HEK293 (cell line): ENCODE measurements around the gene PRR33.

ENCODE experiments used
- CTCF ChIA-PET: fragments of 350-600 bp; formaldehyde crosslinking; extraction: SDS; loops from one replicate; lab custom pipeline; 2021; ENCODE audit warnings: antibody characterized with exemption; lab: Yijun Ruan, JAX
- POLR2A ChIA-PET: fragments of 300-600 bp; formaldehyde crosslinking; extraction: SDS; loops from one replicate; lab custom pipeline; 2020; ENCODE audit warnings: antibody characterized with exemption, inconsistent platforms; lab: Yijun Ruan, JAX
- H3K27ac ChIP-seq: fragments of 200-500 bp; sonication (Bioruptor generic); 2 replicates; pipeline ENCODE4 v1.5.1; 2014; ENCODE audit warnings: low read depth, low read length, control low read depth, inconsistent platforms; ENCODE audit errors: extremely low read depth
- H3K36me3 ChIP-seq, 2 experiments: fragments of 200-500 bp in 1 of 2; sonication (Bioruptor generic) in 1 of 2; 1 replicate in 1 of 2; 2 replicates in 1 of 2; pipeline ENCODE4 v1.5.1; 2014 to 2017; ENCODE audit warnings: inconsistent platforms in 2 of 2, low read length in 2 of 2; ENCODE audit not compliant: control insufficient read depth in 2 of 2, insufficient read depth in 1 of 2
- H3K4me1 ChIP-seq: fragments of 200-500 bp; sonication (Bioruptor generic); 2 replicates; pipeline ENCODE4 v1.5.1; 2014; ENCODE audit warnings: mild to moderate bottlenecking, low read length, inconsistent platforms; ENCODE audit not compliant: control insufficient read depth, insufficient read depth
- H3K4me3 ChIP-seq: 2 replicates; pipeline ENCODE4 v1.5.1; 2011; ENCODE audit warnings: low read depth, mild to moderate bottlenecking, control low read depth, low read length, moderate library complexity
- H3K9me3 ChIP-seq: fragments of 200-500 bp; sonication (Bioruptor generic); 2 replicates; pipeline ENCODE4 v1.5.1; 2014; ENCODE audit warnings: low read depth, low read length, inconsistent platforms; ENCODE audit not compliant: control insufficient read depth, insufficient read depth
- GLI4 ChIP-seq: fragments of 450-650 bp; formaldehyde crosslinking; IDR thresholded peaks from 2 replicates; pipeline ENCODE4 v1.5.1; 2016; ENCODE audit warnings: missing biosample characterization, missing genetic modification characterization
- HOXA7 ChIP-seq: sonication (generic); formaldehyde crosslinking; IDR thresholded peaks from 2 replicates; pipeline ENCODE4 v1.8.1; 2022; ENCODE audit warnings: missing genetic modification reagents, borderline replicate concordance
- KLF7 ChIP-seq: fragments of 450-650 bp; formaldehyde crosslinking; IDR thresholded peaks from 2 replicates; pipeline ENCODE4 v1.5.1; 2016; ENCODE audit warnings: missing biosample characterization, missing genetic modification characterization, borderline replicate concordance
- MYNN ChIP-seq: fragments of 450-650 bp; formaldehyde crosslinking; IDR thresholded peaks from 2 replicates; pipeline ENCODE4 v1.5.1; 2016; ENCODE audit warnings: missing biosample characterization, missing genetic modification characterization, borderline replicate concordance
- OSR2 ChIP-seq: fragments of 450-650 bp; formaldehyde crosslinking; IDR thresholded peaks from 2 replicates; pipeline ENCODE4 v1.5.1; 2016; ENCODE audit warnings: missing biosample characterization, missing genetic modification characterization
- REPIN1 ChIP-seq: fragments of 450-650 bp; formaldehyde crosslinking; IDR thresholded peaks from 2 replicates; pipeline ENCODE4 v1.5.1; 2017; ENCODE audit warnings: missing biosample characterization, missing genetic modification characterization, low read depth
- SCRT1 ChIP-seq: fragments of 450-650 bp; formaldehyde crosslinking; IDR thresholded peaks from 2 replicates; pipeline ENCODE4 v1.5.1; 2016; ENCODE audit warnings: missing biosample characterization, missing genetic modification characterization, borderline replicate concordance
- ZNF157 ChIP-seq: fragments of 450-650 bp; formaldehyde crosslinking; IDR thresholded peaks from 2 replicates; pipeline ENCODE4 v1.5.1; 2016; ENCODE audit warnings: missing biosample characterization, missing genetic modification characterization
- ZNF18 ChIP-seq: fragments of 450-650 bp; formaldehyde crosslinking; IDR thresholded peaks from 2 replicates; pipeline ENCODE4 v1.5.1; 2016; ENCODE audit warnings: missing biosample characterization, missing genetic modification characterization
- ZNF394 ChIP-seq: fragments of 450-650 bp; formaldehyde crosslinking; IDR thresholded peaks from 2 replicates; pipeline ENCODE4 v1.5.1; 2016; ENCODE audit warnings: missing biosample characterization, missing genetic modification characterization, mild to moderate bottlenecking, moderate library complexity, borderline replicate concordance
- ZNF529 ChIP-seq: fragments of 450-650 bp; formaldehyde crosslinking; IDR thresholded peaks from 2 replicates; pipeline ENCODE4 v1.5.1; 2017; ENCODE audit warnings: missing genetic modification characterization, missing biosample characterization; ENCODE audit not compliant: insufficient replicate concordance
- ZNF571 ChIP-seq: fragments of 450-650 bp; formaldehyde crosslinking; IDR thresholded peaks from 2 replicates; pipeline ENCODE4 v1.5.0; 2017; ENCODE audit warnings: missing biosample characterization, missing genetic modification characterization
- ZNF596 ChIP-seq: fragments of 450-650 bp; IDR thresholded peaks from 2 replicates; pipeline ENCODE4 v1.5.0; 2018; ENCODE audit warnings: missing biosample characterization, mild to moderate bottlenecking, missing genetic modification characterization, moderate library complexity
- ZNF626 ChIP-seq: fragments of 450-650 bp; sonication (Bioruptor Pico); formaldehyde crosslinking; IDR thresholded peaks from 2 replicates; pipeline ENCODE4 v1.5.1; 2018; ENCODE audit warnings: missing biosample characterization, missing genetic modification characterization, inconsistent platforms
- ZNF629 ChIP-seq: fragments of 450-650 bp; formaldehyde crosslinking; IDR thresholded peaks from 2 replicates; pipeline ENCODE4 v1.5.1; 2017; ENCODE audit warnings: missing biosample characterization, missing genetic modification characterization
- ZNF654 ChIP-seq: fragments of 450-650 bp; formaldehyde crosslinking; IDR thresholded peaks from 2 replicates; pipeline ENCODE4 v1.5.1; 2016; ENCODE audit warnings: low read depth, missing biosample characterization, missing genetic modification characterization
- ZNF692 ChIP-seq: fragments of 450-650 bp; formaldehyde crosslinking; IDR thresholded peaks from 2 replicates; pipeline ENCODE4 v1.5.1; 2016; ENCODE audit warnings: missing biosample characterization, missing genetic modification characterization
- TF ChIP-seq, protein P1 (sequence below): fragments of 450-650 bp; formaldehyde crosslinking; IDR thresholded peaks from 2 replicates; pipeline ENCODE4 v1.5.1; 2016; ENCODE audit warnings: missing biosample characterization, missing genetic modification characterization
- TF ChIP-seq, protein P2 (sequence below): fragments of 450-650 bp; formaldehyde crosslinking; IDR thresholded peaks from 2 replicates; pipeline ENCODE4 v1.5.1; 2016; ENCODE audit warnings: missing biosample characterization, missing genetic modification characterization, borderline replicate concordance

Gene PRR33

GRCh38 chr11:1854132-1854948 lies 37.4 kb downstream of the PRR33 start:
- no peak overlapping the region for H3K27ac ChIP-seq

DNA sequence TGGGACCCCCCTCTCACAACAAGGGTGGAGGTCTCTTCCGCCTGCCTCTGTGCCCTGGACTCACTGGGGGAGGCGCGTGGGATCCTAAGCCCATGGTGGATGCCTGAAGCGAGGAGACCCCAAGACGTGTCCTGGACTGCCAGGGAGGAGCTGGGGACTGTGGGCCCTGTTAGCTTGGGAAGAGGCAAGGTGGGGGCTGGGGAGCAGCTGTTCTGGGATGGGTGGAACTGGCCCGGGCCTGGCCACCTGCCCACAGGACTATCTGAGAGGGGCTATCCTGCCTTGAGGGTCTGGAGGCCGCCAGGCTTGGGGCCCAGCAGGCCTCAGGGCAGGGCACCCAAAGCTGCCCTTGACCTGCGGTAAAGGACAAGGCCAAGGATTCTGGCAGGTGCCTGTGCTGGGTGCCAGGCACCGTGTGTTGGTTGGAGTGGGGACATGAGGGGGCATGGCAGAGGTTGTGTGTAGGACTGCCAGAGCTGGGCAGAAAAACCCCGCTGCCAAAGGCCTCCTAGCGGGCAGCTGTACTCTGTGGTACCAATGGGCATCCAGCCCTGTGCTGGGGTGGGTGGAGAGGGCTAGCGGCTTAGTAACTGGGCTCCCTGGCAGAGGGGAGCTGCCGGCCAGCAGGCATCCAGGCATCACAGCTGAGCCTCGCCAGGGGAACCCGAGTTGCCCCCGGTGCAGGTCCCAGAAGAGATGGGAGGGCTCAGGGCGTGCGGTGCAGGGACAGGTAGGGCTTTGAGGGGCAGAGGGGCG lies 38.1 kb downstream of the PRR33 start:
- TF ChIP-seq, protein P1, sequence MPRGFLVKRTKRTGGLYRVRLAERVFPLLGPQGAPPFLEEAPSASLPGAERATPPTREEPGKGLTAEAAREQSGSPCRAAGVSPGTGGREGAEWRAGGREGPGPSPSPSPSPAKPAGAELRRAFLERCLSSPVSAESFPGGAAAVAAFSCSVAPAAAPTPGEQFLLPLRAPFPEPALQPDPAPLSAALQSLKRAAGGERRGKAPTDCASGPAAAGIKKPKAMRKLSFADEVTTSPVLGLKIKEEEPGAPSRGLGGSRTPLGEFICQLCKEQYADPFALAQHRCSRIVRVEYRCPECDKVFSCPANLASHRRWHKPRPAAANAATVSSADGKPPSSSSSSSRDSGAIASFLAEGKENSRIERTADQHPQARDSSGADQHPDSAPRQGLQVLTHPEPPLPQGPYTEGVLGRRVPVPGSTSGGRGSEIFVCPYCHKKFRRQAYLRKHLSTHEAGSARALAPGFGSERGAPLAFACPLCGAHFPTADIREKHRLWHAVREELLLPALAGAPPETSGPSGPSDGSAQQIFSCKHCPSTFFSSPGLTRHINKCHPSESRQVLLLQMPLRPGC (tag by site-specific recombination) = no peak
- TF ChIP-seq ZNF654 (tag by site-specific recombination) (no peak), ZNF157 (no peak), GLI4 (no peak), REPIN1 (tag by site-specific recombination) (no peak), ZNF596 (tag by site-specific recombination) (no peak), SCRT1 (tag by site-specific recombination) (no peak), ZNF629 (tag by site-specific recombination) (no peak), ZNF529 (tag by site-specific recombination) (no peak), ZNF692 (tag by site-specific recombination) (no peak), ZNF626 (no peak), ZNF571 (tag by site-specific recombination) (no peak), OSR2 (tag by site-specific recombination) (no peak), MYNN (tag by site-specific recombination) (no peak), KLF7 (tag by site-specific recombination) (no peak), HOXA7 (CRISPR knock-in tag) (no peak)
- TF ChIP-seq, protein P2, sequence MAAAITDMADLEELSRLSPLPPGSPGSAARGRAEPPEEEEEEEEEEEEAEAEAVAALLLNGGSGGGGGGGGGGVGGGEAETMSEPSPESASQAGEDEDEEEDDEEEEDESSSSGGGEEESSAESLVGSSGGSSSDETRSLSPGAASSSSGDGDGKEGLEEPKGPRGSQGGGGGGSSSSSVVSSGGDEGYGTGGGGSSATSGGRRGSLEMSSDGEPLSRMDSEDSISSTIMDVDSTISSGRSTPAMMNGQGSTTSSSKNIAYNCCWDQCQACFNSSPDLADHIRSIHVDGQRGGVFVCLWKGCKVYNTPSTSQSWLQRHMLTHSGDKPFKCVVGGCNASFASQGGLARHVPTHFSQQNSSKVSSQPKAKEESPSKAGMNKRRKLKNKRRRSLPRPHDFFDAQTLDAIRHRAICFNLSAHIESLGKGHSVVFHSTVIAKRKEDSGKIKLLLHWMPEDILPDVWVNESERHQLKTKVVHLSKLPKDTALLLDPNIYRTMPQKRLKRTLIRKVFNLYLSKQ (tag by site-specific recombination) = no peak
- TF ChIP-seq, all 188 proteins: peak for 0
- CTCF ChIA-PET = interaction anchor here (0.5 to 0.6 kb wide), 3 partner anchors 201 to 298 kb away, joined by 3 to 5 read pairs (median 4); no protein-coding TSS in a partner anchor
- Histone ChIP-seq H3K4me3 (no peak overlapping the region), H3K4me1 (no peaks in the 10 kb centered on the region), H3K27ac (no peak overlapping the region), H3K9me3 (no peaks in the 10 kb centered on the region), H3K36me3 (no peaks in the 10 kb centered on the region)
- POLR2A ChIA-PET = no interaction called here

More at GRCh38 chr11:1854132-1854948, 37.4 kb downstream of the PRR33 start:
- H3K4me1 ChIP-seq = no peaks in the 10 kb centered on the region
- no peaks in the 10 kb centered on the region for H3K36me3 ChIP-seq
- H3K9me3 ChIP-seq = no peaks in the 10 kb centered on the region
- no peak for TF ChIP-seq ZNF18
- TF ChIP-seq ZNF394 (tag by site-specific recombination) = no peak
- POLR2A ChIA-PET = no interaction called here
- CTCF ChIA-PET = interaction anchor here (0.6 to 1.4 kb wide), 2 partner anchors 28 to 202 kb away, joined by 4 to 5 read pairs; no protein-coding TSS in a partner anchor
- H3K4me3 ChIP-seq = no peak overlapping the region
